Eye (tissue), 1 donor: Measurements from ENCODE around the gene FBLN5.

Source experiments
- DNase-seq: peaks from one replicate; pipeline ENCODE4 v3.0.0-alpha.2; 2015

The FBLN5 gene

GRCh38 chr14:91947475-91948184 is at the start of gene FBLN5:
Gene FBLN5, minus strand, starts transcription at chr14:91947694. Its CDS starts 465 bp downstream, at chr14:91947229.
- peak; percentile 72 for DNase-seq

GRCh38 chr14:91996948-91997371 is 49.5 kb upstream of the FBLN5 start:
- peak; percentile 73 for DNase-seq

GRCh38 chr14:91987192-91987591 is 39.7 kb upstream of the FBLN5 start:
- DNase-seq: no peak

GRCh38 chr14:91985521-91986255 is 38.2 kb upstream of the FBLN5 start:
- DNase-seq: no peak

GRCh38 chr14:91985008-91985407 is 37.5 kb upstream of the FBLN5 start:
- DNase-seq: no peak

- DNase-seq: no peak
Measured at GRCh38 chr14:91983588-91983987, 36.1 kb upstream of the FBLN5 start.

GRCh38 chr14:91980157-91980556 is 32.7 kb upstream of the FBLN5 start:
- DNase-seq: no peak

GRCh38 chr14:91977884-91978283 is 30.4 kb upstream of the FBLN5 start:
- no peak for DNase-seq

GRCh38 chr14:91975763-91976162 is 28.3 kb upstream of the FBLN5 start:
- DNase-seq: no peak

GRCh38 chr14:91971188-91971778 is 23.8 kb upstream of the FBLN5 start:
- DNase-seq: no peak

GRCh38 chr14:91968280-91968679 is 20.8 kb upstream of the FBLN5 start:
- DNase-seq: no peak

- DNase-seq: no peak
Measured at GRCh38 chr14:91964724-91965123, 17.2 kb upstream of the FBLN5 start.

- DNase-seq: no peak
Measured at GRCh38 chr14:91964011-91964410, 16.5 kb upstream of the FBLN5 start.

- DNase-seq: no peak
Measured at GRCh38 chr14:91963465-91963864, 16.0 kb upstream of the FBLN5 start.

GRCh38 chr14:91961297-91962220 is 14.1 kb upstream of the FBLN5 start:
- DNase-seq: no peak

GRCh38 chr14:91957876-91958313 is 10.4 kb upstream of the FBLN5 start:
- no peak for DNase-seq

- DNase-seq: no peak
Measured at GRCh38 chr14:91956616-91957015, 9.1 kb upstream of the FBLN5 start.

- DNase-seq: no peak
Measured at GRCh38 chr14:91955168-91955567, 7.7 kb upstream of the FBLN5 start.

GRCh38 chr14:91953170-91953985 is 5.9 kb upstream of the FBLN5 start:
- no peak for DNase-seq

GRCh38 chr14:91946622-91947474 is 646 bp downstream of the FBLN5 start:
- peak; percentile 88 for DNase-seq
